Endothelial cell (in vitro differentiated cells): ENCODE measurements around the gene ABLIM2. TPM values are rescaled to one million over a fixed set of nuclear protein-coding genes. Genes with fewer than 3 reads are reported as not detected.

Source experiments
- DNase-seq: peaks from one replicate; pipeline ENCODE4 v3.0.0; 2021; ENCODE audit warnings: low spot score
- H3K27ac Mint-ChIP-seq: one replicate; pipeline ENCODE4 v1.8.0; 2021; ENCODE audit warnings: mixed read lengths, inconsistent platforms; ENCODE audit not compliant: unreplicated experiment
- H3K27me3 Mint-ChIP-seq: one replicate; pipeline ENCODE4 v1.8.0; 2021; ENCODE audit warnings: mild to moderate bottlenecking, moderate library complexity, mixed read lengths, inconsistent platforms; ENCODE audit not compliant: unreplicated experiment
- H3K36me3 Mint-ChIP-seq: one replicate; pipeline ENCODE4 v1.8.0; 2021; ENCODE audit warnings: mild to moderate bottlenecking, low read depth, mixed read lengths, inconsistent platforms; ENCODE audit not compliant: unreplicated experiment
- H3K4me1 Mint-ChIP-seq: one replicate; pipeline ENCODE4 v1.8.0; 2021; ENCODE audit warnings: mild to moderate bottlenecking, mixed read lengths, inconsistent platforms; ENCODE audit not compliant: unreplicated experiment
- H3K4me3 Mint-ChIP-seq: one replicate; pipeline ENCODE4 v1.8.0; 2021; ENCODE audit warnings: mild to moderate bottlenecking, mixed read lengths, inconsistent platforms; ENCODE audit not compliant: unreplicated experiment
- H3K9me3 Mint-ChIP-seq: one replicate; pipeline ENCODE4 v1.8.0; 2021; ENCODE audit warnings: mixed read lengths, inconsistent platforms; ENCODE audit not compliant: unreplicated experiment
- CTCF ChIP-seq: fragments of 200-600 bp; sonication (generic); IDR thresholded peaks from one replicate; pipeline ENCODE4 v1.5.0; 2021; ENCODE audit warnings: antibody characterized with exemption; ENCODE audit not compliant: unreplicated experiment
- total RNA-seq: library from RNA; stranded (reverse); fragmentation: NEBNext Ultra II Directional; extraction: Animal tissue kit (Norgen Biotek cat#: 25700); gene quantifications from one replicate; pipeline ENCODE4 v1.2.1, GENCODE V29; 2021; ENCODE audit not compliant: unreplicated experiment

The ABLIM2 gene
- total RNA-seq, 1 donor from 2014 or later = 0.74 TPM

- Mint-ChIP-seq H3K4me3 (no peak overlapping the region), H3K27ac (no peak overlapping the region)
Measured at GRCh38 chr4:8035371-8035780, 123.2 kb downstream of the ABLIM2 start.

DNA sequence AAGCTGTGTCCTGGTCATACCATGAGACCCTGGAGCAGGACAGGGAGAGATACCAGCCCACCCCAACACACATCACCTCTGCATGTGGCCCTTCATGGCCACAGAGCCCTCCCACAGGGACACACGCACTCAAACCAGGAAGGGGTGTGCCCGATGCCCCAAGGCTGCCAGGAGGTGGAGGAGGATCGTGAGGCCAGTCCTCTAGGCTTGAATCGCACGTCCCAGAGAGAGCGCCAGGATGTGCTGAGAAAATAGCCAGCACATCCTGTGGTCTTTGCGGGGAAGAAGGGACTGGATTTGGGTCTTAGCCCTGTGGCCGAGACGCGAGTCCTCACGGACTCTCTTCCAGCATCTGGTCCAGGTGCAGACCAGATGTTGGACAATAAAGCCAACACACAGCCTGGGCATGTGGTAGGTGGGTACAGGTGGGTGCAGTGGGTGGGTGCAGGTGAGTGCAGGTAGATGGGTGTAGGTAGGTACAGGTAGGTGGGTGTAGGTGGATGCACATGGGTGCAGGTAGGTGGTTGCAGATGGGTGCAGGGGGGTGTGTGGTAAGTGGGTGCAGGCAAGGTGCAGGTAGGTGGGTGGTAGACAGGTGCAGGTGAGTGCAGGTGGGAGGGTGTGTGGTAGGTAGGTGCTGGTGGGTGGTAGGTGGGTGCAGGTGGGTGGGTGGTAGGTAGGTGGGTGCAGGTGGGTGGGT, 124.6 kb downstream of the ABLIM2 start:
- Mint-ChIP-seq H3K27me3 (peaks cover 3% of the 10 kb centered on the region), H3K27ac (no peak overlapping the region)

More at GRCh38 chr4:8035371-8035780, 123.2 kb downstream of the ABLIM2 start:
- Mint-ChIP-seq H3K27me3 (peaks cover 6% of the 10 kb centered on the region), H3K36me3 (no peaks in the 10 kb centered on the region), H3K9me3 (no peaks in the 10 kb centered on the region), H3K4me1 (peaks cover 5% of the 10 kb centered on the region)
- no peak for TF ChIP-seq CTCF
- DNase-seq = no peak

DNA sequence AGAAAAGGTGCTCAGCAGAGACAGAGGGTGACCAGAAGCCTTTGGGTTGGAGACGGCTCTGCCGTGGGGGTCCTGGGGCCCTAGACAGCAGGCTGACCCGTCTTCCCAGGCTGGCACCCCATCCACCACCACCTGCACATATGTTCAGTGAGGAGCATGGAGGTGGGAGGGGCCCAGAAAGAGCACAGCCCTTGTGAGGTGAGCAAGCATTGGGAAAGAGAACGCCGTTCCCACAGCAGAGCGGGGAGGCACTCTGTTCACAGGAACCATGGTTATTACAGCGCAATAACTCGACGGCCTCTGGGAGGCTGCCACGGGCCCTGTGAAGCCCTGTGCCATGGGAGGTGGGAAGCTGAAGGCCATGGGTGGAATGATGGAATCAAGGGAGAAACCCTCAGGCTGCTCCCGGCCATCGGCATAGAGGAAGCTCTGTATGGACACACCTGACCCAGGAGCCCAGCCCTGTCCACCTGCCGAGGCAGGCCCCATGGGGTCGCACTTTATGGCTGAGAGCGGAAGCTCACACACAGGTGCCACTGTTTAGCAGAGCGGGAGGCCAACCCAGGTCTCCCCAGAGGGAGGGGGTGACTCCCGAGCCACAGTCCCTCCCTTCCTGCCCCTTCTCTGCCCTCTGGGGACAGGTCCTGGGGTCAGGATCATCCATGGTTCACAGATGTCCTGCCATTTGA, 125.4 kb downstream of the ABLIM2 start:
- no peak for TF ChIP-seq CTCF
- H3K27ac Mint-ChIP-seq = no peak overlapping the region
- no peak overlapping the region for H3K4me3 Mint-ChIP-seq
- H3K4me1 Mint-ChIP-seq = peaks cover 5% of the 10 kb centered on the region
- no peaks in the 10 kb centered on the region for H3K27me3 Mint-ChIP-seq
- H3K9me3 Mint-ChIP-seq = no peaks in the 10 kb centered on the region
- H3K36me3 Mint-ChIP-seq = peaks cover 3% of the 10 kb centered on the region
- DNase-seq = no peak

More for the DNA sequence above, 124.6 kb downstream of the ABLIM2 start:
- TF ChIP-seq CTCF = no peak
- H3K9me3 Mint-ChIP-seq = no peaks in the 10 kb centered on the region
- DNase-seq = no peak
- H3K4me1 Mint-ChIP-seq = peaks cover 5% of the 10 kb centered on the region
- H3K4me3 Mint-ChIP-seq = no peak overlapping the region
- H3K36me3 Mint-ChIP-seq = no peaks in the 10 kb centered on the region

DNA sequence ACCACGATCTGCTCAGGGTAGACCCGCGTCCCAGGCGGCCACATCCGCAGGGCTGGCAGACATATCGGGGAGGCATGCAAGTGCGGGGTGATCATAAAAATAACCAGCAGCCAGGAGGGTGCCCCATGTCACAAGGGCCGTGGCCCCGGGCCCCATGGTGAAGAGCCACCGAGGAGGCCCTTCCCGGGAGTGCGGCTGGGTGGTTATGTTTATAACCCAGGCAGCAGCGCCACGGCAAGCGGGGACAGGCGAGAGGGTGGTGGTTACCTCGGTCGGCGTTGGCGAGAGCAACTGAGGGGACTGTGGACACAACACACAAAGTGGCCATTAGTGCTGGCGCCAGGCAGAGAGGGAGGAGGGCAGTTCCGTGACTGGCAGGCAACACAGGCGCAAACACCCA, 126.2 kb downstream of the ABLIM2 start:
- Mint-ChIP-seq H3K27ac (no peak overlapping the region), H3K27me3 (no peaks in the 10 kb centered on the region), H3K9me3 (no peaks in the 10 kb centered on the region), H3K4me3 (no peak overlapping the region), H3K36me3 (peaks cover 3% of the 10 kb centered on the region), H3K4me1 (peaks cover 5% of the 10 kb centered on the region)
- no peak for TF ChIP-seq CTCF
- DNase-seq = no peak

GRCh38 chr4:8030121-8030781, 128.4 kb downstream of the ABLIM2 start:
- H3K9me3 Mint-ChIP-seq = no peaks in the 10 kb centered on the region
- H3K27ac Mint-ChIP-seq = no peak overlapping the region
- H3K27me3 Mint-ChIP-seq = peaks cover 2% of the 10 kb centered on the region
- TF ChIP-seq CTCF = no peak
- H3K36me3 Mint-ChIP-seq = peaks cover 3% of the 10 kb centered on the region
- no peak for DNase-seq
- H3K4me3 Mint-ChIP-seq = no peak overlapping the region
- peaks cover 2% of the 10 kb centered on the region for H3K4me1 Mint-ChIP-seq
